ENCODE results near the gene ADA.

GRCh38 chr20:44688053-44688625 is 36.6 kb upstream of the ADA start:
- TF ChIP-seq CTCF (IDR thresholded peaks at IDR 0.05) (no peak), POLR2A (IDR thresholded peaks at IDR 0.05) (no peak)

All from Peyer's patch (tissue), 4 donors.